ENCODE data around the gene USP54. TPM values are rescaled to one million over a fixed set of nuclear protein-coding genes. Genes with fewer than 3 reads are reported as not detected.

Gene USP54
- total RNA-seq, 1 donor from 2014 or later, result 10.8 TPM

- H3K27me3 Mint-ChIP-seq, result no peaks in the 10 kb centered on the region
- ChIA-PET POLR2A (interaction anchor here (0.8 to 2.7 kb wide), 16 partner anchors 9 to 682 kb away, joined by 3 to 39 read pairs (median 6); partner anchors contain the start of genes ANXA7, CFAP70, DNAJC9 and MRPS16), CTCF (interaction anchor here (1.2 kb wide), 1 partner anchor 37 kb away, joined by 3 read pairs; no protein-coding TSS in a partner anchor)
- H3K4me1 Mint-ChIP-seq, result peaks cover 50% of the 10 kb centered on the region
- peak overlapping the region; percentile 92 for H3K4me3 Mint-ChIP-seq
- TF ChIP-seq, protein P1, sequence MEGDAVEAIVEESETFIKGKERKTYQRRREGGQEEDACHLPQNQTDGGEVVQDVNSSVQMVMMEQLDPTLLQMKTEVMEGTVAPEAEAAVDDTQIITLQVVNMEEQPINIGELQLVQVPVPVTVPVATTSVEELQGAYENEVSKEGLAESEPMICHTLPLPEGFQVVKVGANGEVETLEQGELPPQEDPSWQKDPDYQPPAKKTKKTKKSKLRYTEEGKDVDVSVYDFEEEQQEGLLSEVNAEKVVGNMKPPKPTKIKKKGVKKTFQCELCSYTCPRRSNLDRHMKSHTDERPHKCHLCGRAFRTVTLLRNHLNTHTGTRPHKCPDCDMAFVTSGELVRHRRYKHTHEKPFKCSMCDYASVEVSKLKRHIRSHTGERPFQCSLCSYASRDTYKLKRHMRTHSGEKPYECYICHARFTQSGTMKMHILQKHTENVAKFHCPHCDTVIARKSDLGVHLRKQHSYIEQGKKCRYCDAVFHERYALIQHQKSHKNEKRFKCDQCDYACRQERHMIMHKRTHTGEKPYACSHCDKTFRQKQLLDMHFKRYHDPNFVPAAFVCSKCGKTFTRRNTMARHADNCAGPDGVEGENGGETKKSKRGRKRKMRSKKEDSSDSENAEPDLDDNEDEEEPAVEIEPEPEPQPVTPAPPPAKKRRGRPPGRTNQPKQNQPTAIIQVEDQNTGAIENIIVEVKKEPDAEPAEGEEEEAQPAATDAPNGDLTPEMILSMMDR (IDR thresholded peaks at IDR 0.05), result no peak
- ATAC-seq (ENCODE audit: low read depth) (no peak), DNase-seq (no peak)
- H3K36me3 Mint-ChIP-seq (ENCODE audit: low read depth), result peaks cover 14% of the 10 kb centered on the region
- no peaks in the 10 kb centered on the region for H3K9me3 Mint-ChIP-seq
- H3K27ac Mint-ChIP-seq, result peak overlapping the region; percentile 96
- intact Hi-C loops (cut with micrococcal nuclease), result loop anchor here (1.0 to 10.0 kb wide), 11 partner anchors 16 to 1617 kb away; partner anchors contain the start of genes DNAJB12, DNAJC9, ECD and FAM149B1
Measured at GRCh38 chr10:73494877-73495225, 96.3 kb downstream of the USP54 start.

- ATAC-seq (ENCODE audit: low read depth), result no peak
- TF ChIP-seq, protein P1 (IDR thresholded peaks at IDR 0.05), result no peak
- Mint-ChIP-seq H3K27ac (peak overlapping the region; percentile 53), H3K4me3 (peak overlapping the region; percentile 54), H3K4me1 (peaks cover 53% of the 10 kb centered on the region), H3K27me3 (no peaks in the 10 kb centered on the region), H3K36me3 (ENCODE audit: low read depth) (peaks cover 17% of the 10 kb centered on the region), H3K9me3 (no peaks in the 10 kb centered on the region)
- intact Hi-C loops (cut with micrococcal nuclease), result loop anchor here (2.0 to 10.0 kb wide), 4 partner anchors 15 to 1331 kb away; partner anchors contain the start of genes DNAJB12, KAT6B and VCL
- POLR2A ChIA-PET, result interaction anchor here (0.6 to 2.7 kb wide), 8 partner anchors 24 to 1740 kb away, joined by 3 to 39 read pairs (median 8); partner anchors contain the start of genes ANXA7 and SEC24C
- no peak for DNase-seq
- CTCF ChIA-PET, result interaction anchor here (1.2 kb wide), 1 partner anchor 37 kb away, joined by 3 read pairs; no protein-coding TSS in a partner anchor
Measured at GRCh38 chr10:73494213-73494612, 96.9 kb downstream of the USP54 start.

DNA sequence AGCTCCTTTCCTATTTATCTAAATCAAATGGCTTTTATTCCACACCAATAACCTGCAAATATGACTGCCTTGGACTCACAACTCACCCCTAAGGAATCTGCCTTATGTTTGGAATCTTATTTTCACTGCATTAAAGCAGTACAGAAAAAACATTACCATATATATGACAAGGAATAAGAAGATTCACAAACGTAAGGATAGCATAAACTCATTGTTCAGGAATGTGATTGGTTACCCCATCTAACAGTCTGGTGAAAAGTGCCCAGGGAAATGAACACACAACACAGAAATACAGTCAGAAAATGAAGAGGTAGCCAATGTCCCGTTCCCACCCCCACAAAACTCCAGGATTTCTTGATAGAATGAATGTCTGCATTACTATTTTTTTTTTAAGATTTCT, 97.4 kb downstream of the USP54 start:
- H3K4me3 Mint-ChIP-seq, result peak overlapping the region; percentile 54
- peaks cover 19% of the 10 kb centered on the region for H3K36me3 Mint-ChIP-seq (ENCODE audit: low read depth)
- ChIA-PET CTCF (interaction anchor here (1.2 kb wide), 1 partner anchor 36 kb away, joined by 3 read pairs; no protein-coding TSS in a partner anchor), POLR2A (interaction anchor here (0.6 to 1.0 kb wide), 2 partner anchors 24 to 1741 kb away, joined by 3 to 7 read pairs; no protein-coding TSS in a partner anchor)
- H3K9me3 Mint-ChIP-seq, result no peaks in the 10 kb centered on the region
- TF ChIP-seq, protein P1 (IDR thresholded peaks at IDR 0.05), result no peak
- intact Hi-C loops (cut with micrococcal nuclease), result loop anchor here (2.0 to 10.0 kb wide), 4 partner anchors 15 to 1331 kb away; partner anchors contain the start of genes DNAJB12, KAT6B and VCL
- no peak for ATAC-seq (ENCODE audit: low read depth)
- H3K27ac Mint-ChIP-seq, result peak overlapping the region; percentile 53
- peaks cover 56% of the 10 kb centered on the region for H3K4me1 Mint-ChIP-seq
- DNase-seq, result no peak
- no peaks in the 10 kb centered on the region for H3K27me3 Mint-ChIP-seq

DNA sequence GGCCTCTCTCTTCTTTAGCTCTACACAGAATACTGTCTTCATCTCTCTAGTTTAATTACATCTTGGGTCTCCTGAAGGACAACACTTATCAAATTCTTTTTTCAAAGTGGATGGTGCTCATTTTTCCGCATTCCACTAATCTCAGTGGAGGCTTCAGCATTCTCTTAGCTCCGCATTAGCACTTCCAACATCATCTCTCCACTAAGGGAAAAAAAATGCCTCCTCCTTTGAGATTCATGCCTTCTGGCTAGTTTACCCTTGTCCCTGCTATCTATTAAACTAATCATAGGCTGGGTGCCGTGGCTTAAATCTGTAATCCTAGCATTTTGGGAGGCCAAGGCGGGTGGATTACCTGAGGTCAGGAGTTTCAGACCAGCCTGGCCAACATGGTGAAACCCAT, 104.5 kb downstream of the USP54 start:
- CTCF ChIA-PET, result no interaction called here
- Mint-ChIP-seq H3K9me3 (no peaks in the 10 kb centered on the region), H3K27ac (no peak overlapping the region), H3K36me3 (ENCODE audit: low read depth) (peaks cover 37% of the 10 kb centered on the region), H3K4me1 (peaks cover 15% of the 10 kb centered on the region), H3K27me3 (no peaks in the 10 kb centered on the region), H3K4me3 (no peak overlapping the region)
- TF ChIP-seq, protein P1 (IDR thresholded peaks at IDR 0.05), result no peak
- POLR2A ChIA-PET, result interaction anchor here (2.4 kb wide), 1 partner anchor 9 kb away, joined by 6 read pairs; the partner anchor contains the start of gene PPP3CB
- DNase-seq (no peak), ATAC-seq (ENCODE audit: low read depth) (no peak)
- intact Hi-C loops (cut with micrococcal nuclease), result no loop called here

DNA sequence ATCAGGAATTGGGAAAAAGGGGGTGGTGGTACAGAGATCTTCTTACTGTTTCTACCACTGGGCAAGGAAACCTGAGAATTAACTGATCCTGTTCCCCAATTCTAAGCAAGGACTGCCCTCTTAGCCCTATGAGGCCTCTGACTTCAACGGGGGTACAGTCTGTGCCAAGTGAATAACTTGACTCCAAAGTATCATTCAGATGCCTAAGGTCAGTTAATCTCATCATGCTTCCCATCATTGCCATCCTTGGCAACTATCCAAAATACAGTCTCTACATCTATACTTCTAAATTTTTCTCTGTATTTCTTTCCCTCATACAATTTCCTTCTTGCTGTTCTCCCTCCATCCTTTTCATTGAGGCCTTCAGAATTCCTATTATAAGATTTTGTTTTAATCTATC, 105.8 kb downstream of the USP54 start:
- H3K9me3 Mint-ChIP-seq, result no peaks in the 10 kb centered on the region
- CTCF ChIA-PET, result no interaction called here
- TF ChIP-seq, protein P1 (IDR thresholded peaks at IDR 0.05), result no peak
- intact Hi-C loops (cut with micrococcal nuclease), result no loop called here
- POLR2A ChIA-PET, result interaction anchor here (2.4 kb wide), 1 partner anchor 10 kb away, joined by 6 read pairs; the partner anchor contains the start of gene PPP3CB
- H3K4me3 Mint-ChIP-seq, result no peak overlapping the region
- H3K36me3 Mint-ChIP-seq (ENCODE audit: low read depth), result peaks cover 37% of the 10 kb centered on the region
- H3K4me1 Mint-ChIP-seq, result peaks cover 16% of the 10 kb centered on the region
- no peak overlapping the region for H3K27ac Mint-ChIP-seq
- DNase-seq (no peak), ATAC-seq (ENCODE audit: low read depth) (no peak)
- H3K27me3 Mint-ChIP-seq, result no peaks in the 10 kb centered on the region

Measured in activated B cell treated with CpG ODN at 0.5 μM for 24 hours (primary cell).